Measurements from ENCODE around the gene CACNA2D3. TPM values are rescaled to one million over a fixed set of nuclear protein-coding genes. Genes with fewer than 3 reads are reported as not detected.

Gene CACNA2D3
- total RNA-seq, 6 experiments from 2014 or later: 0.14 to 0.23 (median 0.19) TPM; not detected in 2

DNA sequence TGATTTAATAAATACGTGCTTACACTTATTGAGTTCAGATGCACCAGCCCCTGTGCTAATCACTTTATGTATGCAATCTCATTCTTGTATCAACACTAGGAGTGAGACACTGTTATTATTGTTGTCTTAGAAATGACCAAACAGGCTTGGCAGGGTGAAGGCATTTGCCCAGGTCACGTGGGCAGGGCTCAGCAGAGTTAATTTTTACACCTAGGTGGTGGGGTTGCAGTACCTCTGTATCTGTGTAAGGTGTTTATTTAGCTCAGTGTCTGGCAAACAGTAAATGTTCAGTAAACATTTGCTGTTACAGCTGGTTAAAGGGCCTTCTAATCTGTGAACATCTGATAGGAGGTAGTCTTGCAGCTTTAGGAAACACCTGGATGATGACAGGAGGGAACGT lies 200.0 kb downstream of the CACNA2D3 start:
- no peak overlapping the region for H3K4me3 Mint-ChIP-seq
- no peak for DNase-seq
- TF ChIP-seq, protein P1, sequence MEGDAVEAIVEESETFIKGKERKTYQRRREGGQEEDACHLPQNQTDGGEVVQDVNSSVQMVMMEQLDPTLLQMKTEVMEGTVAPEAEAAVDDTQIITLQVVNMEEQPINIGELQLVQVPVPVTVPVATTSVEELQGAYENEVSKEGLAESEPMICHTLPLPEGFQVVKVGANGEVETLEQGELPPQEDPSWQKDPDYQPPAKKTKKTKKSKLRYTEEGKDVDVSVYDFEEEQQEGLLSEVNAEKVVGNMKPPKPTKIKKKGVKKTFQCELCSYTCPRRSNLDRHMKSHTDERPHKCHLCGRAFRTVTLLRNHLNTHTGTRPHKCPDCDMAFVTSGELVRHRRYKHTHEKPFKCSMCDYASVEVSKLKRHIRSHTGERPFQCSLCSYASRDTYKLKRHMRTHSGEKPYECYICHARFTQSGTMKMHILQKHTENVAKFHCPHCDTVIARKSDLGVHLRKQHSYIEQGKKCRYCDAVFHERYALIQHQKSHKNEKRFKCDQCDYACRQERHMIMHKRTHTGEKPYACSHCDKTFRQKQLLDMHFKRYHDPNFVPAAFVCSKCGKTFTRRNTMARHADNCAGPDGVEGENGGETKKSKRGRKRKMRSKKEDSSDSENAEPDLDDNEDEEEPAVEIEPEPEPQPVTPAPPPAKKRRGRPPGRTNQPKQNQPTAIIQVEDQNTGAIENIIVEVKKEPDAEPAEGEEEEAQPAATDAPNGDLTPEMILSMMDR (IDR thresholded peaks at IDR 0.05): no peak
- H3K27ac Mint-ChIP-seq: no peak overlapping the region
- no peaks in the 10 kb centered on the region for H3K27me3 Mint-ChIP-seq (ENCODE audit: insufficient read depth)
- no peaks in the 10 kb centered on the region for H3K36me3 Mint-ChIP-seq (ENCODE audit: low read depth)
- H3K4me1 Mint-ChIP-seq (ENCODE audit: low read depth): no peaks in the 10 kb centered on the region
- peaks cover 32% of the 10 kb centered on the region for H3K9me3 Mint-ChIP-seq

DNA sequence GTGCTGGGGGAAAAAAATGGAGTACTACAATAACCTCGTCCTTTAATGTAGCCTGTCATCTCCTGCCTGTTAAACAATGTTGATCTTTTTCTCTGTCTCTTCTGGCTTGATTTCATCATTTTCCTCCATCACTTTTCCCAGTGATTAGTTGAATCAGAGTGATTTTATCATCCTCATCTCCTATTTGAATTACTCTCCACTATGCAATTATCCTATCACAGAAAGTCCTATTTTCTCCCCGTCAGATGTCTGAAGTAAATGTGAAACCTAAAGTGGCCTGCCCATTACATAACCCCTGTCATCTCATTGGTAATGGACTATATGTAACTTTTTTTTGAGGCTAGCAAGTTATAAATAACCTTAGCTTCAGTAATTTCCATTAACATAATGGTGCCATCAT lies 201.8 kb downstream of the CACNA2D3 start:
- TF ChIP-seq, protein P1 (IDR thresholded peaks at IDR 0.05): no peak
- no peaks in the 10 kb centered on the region for H3K4me1 Mint-ChIP-seq (ENCODE audit: low read depth)
- no peak for DNase-seq
- H3K9me3 Mint-ChIP-seq: peaks cover 34% of the 10 kb centered on the region
- H3K36me3 Mint-ChIP-seq (ENCODE audit: low read depth): no peaks in the 10 kb centered on the region
- H3K27ac Mint-ChIP-seq: no peak overlapping the region
- no peaks in the 10 kb centered on the region; the same call in 1 of the 2 replicates for H3K27me3 Mint-ChIP-seq (ENCODE audit: insufficient read depth)
- no peak overlapping the region for H3K4me3 Mint-ChIP-seq

- no peaks in the 10 kb centered on the region for H3K4me1 Mint-ChIP-seq (ENCODE audit: low read depth)
- H3K27ac Mint-ChIP-seq: no peak overlapping the region
- H3K27me3 Mint-ChIP-seq (ENCODE audit: insufficient read depth): no peaks in the 10 kb centered on the region; the same call in 1 of the 2 replicates
- TF ChIP-seq, protein P1 (IDR thresholded peaks at IDR 0.05): no peak
- no peak for DNase-seq
- peaks cover 29% of the 10 kb centered on the region for H3K9me3 Mint-ChIP-seq
- no peaks in the 10 kb centered on the region for H3K36me3 Mint-ChIP-seq (ENCODE audit: low read depth)
- H3K4me3 Mint-ChIP-seq: no peak overlapping the region
Observed at GRCh38 chr3:54326951-54327350, 204.6 kb downstream of the CACNA2D3 start.

GRCh38 chr3:54331341-54331740 lies 209.0 kb downstream of the CACNA2D3 start:
- peaks cover 49% of the 10 kb centered on the region for H3K9me3 Mint-ChIP-seq
- H3K4me1 Mint-ChIP-seq (ENCODE audit: low read depth): no peaks in the 10 kb centered on the region
- DNase-seq: no peak
- TF ChIP-seq, protein P1 (IDR thresholded peaks at IDR 0.05): no peak
- H3K27ac Mint-ChIP-seq: no peak overlapping the region
- H3K4me3 Mint-ChIP-seq: no peak overlapping the region
- H3K27me3 Mint-ChIP-seq (ENCODE audit: insufficient read depth): no peaks in the 10 kb centered on the region; the same call in 1 of the 2 replicates
- peaks cover 3% of the 10 kb centered on the region; the same call in 1 of the 2 replicates for H3K36me3 Mint-ChIP-seq (ENCODE audit: low read depth)

DNA sequence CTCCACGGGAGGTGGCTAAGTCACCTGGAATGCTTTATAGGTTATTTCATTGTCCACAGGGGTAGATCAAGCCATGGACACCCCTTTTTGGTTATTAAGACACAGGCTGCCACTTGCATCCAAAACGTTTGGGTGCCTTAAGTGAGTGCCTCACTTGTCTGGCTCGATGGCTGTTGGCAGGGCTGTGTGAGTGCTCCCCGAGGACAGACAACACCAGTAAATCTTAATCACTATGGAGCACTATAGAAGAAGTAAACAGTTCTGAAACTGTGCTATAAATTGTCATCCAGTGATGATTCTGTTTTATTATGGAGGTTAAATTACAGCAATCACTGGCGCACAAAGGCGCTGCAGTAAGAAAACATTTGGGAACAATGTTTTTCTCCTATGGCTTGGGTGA lies 215.5 kb downstream of the CACNA2D3 start:
- TF ChIP-seq, protein P1 (IDR thresholded peaks at IDR 0.05): no peak
- peaks cover 3% of the 10 kb centered on the region; the same call in 1 of the 2 replicates for H3K36me3 Mint-ChIP-seq (ENCODE audit: low read depth)
- H3K4me1 Mint-ChIP-seq (ENCODE audit: low read depth): no peaks in the 10 kb centered on the region
- no peak for DNase-seq
- H3K9me3 Mint-ChIP-seq: peaks cover 38% of the 10 kb centered on the region
- no peak overlapping the region for H3K27ac Mint-ChIP-seq
- H3K27me3 Mint-ChIP-seq (ENCODE audit: insufficient read depth): no peaks in the 10 kb centered on the region; the same call in 1 of the 2 replicates
- no peak overlapping the region for H3K4me3 Mint-ChIP-seq

GRCh38 chr3:54339608-54340007 lies 217.3 kb downstream of the CACNA2D3 start:
- peaks cover 40% of the 10 kb centered on the region for H3K9me3 Mint-ChIP-seq
- no peak overlapping the region for H3K27ac Mint-ChIP-seq
- no peak for DNase-seq
- H3K36me3 Mint-ChIP-seq (ENCODE audit: low read depth): no peaks in the 10 kb centered on the region; the same call in 1 of the 2 replicates
- H3K4me3 Mint-ChIP-seq: no peak overlapping the region
- no peaks in the 10 kb centered on the region; the same call in 1 of the 2 replicates for H3K27me3 Mint-ChIP-seq (ENCODE audit: insufficient read depth)
- TF ChIP-seq, protein P1 (IDR thresholded peaks at IDR 0.05): no peak
- no peaks in the 10 kb centered on the region for H3K4me1 Mint-ChIP-seq (ENCODE audit: low read depth)
